Adrenal gland (tissue), 5 donors: ENCODE data around the gene GLDN.

ENCODE experiments used
- POLR2A ChIP-seq, 2 donors: fragments of 450-650 bp; IDR thresholded peaks; one replicate each; pipeline ENCODE4 v1.6.1; 2017; ENCODE audit warnings: antibody characterized with exemption in 2 of 2, mild to moderate bottlenecking in 2 of 2, moderate library complexity in 1 of 2
- TF ChIP-seq, protein P1 (sequence below), 6 experiments: fragments of 450-650 bp in 4 of 6; fragments of 200-600 bp in 2 of 6; sonication (generic) in 1 of 6; IDR thresholded peaks; 1 replicate in 5 of 6; 2 replicates in 1 of 6; pipeline versions ENCODE4 v1.5.1 to v1.8.0; 2016 to 2021; ENCODE audit warnings: antibody characterized with exemption in 6 of 6, mild to moderate bottlenecking in 2 of 6, moderate library complexity in 1 of 6
- donor health status: DM: no; HTN: no; CAD: no.

DNA sequence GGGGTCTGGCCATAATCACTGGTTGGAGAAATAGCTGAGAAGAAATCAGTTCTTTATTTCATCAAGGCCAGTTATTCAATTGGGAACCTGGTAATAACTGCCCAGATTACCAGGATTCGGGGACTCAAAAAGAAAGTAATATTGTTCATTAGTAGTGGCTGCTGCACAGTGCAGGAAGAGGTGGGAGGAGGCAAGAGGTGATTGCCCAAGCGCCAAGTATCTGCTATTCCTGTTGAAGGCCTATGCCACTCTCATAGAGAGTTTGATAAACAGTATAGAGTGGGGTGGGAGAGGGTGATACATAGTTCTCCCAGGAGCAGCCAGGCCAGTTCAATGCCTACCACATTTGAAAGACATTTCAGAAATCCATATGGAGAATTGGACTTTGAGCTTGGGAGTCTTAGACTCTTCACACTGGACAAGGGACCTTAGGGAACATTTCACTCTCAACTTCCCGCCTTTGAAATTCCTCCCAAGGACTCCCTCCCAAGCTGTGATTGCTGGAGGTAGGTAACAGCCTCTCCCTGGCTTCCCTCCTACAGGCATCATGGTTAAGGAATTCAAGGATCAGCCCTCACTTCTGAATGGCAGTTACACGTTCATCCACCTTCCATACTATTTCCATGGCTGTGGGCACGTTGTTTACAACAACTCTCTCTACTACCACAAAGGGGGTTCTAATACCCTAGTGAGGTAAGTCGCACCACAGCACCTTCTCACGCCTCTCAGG lies 59.8 kb downstream of the GLDN start:
- TF ChIP-seq, protein P1, sequence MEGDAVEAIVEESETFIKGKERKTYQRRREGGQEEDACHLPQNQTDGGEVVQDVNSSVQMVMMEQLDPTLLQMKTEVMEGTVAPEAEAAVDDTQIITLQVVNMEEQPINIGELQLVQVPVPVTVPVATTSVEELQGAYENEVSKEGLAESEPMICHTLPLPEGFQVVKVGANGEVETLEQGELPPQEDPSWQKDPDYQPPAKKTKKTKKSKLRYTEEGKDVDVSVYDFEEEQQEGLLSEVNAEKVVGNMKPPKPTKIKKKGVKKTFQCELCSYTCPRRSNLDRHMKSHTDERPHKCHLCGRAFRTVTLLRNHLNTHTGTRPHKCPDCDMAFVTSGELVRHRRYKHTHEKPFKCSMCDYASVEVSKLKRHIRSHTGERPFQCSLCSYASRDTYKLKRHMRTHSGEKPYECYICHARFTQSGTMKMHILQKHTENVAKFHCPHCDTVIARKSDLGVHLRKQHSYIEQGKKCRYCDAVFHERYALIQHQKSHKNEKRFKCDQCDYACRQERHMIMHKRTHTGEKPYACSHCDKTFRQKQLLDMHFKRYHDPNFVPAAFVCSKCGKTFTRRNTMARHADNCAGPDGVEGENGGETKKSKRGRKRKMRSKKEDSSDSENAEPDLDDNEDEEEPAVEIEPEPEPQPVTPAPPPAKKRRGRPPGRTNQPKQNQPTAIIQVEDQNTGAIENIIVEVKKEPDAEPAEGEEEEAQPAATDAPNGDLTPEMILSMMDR (IDR thresholded peaks at IDR 0.05): no peak
- no peak for TF ChIP-seq POLR2A (IDR thresholded peaks at IDR 0.05)
